ENCODE results near the gene ZNF543. TPM values are rescaled to one million over a fixed set of nuclear protein-coding genes. Genes with fewer than 3 reads are reported as not detected.

The ZNF543 gene
- total and polyA plus RNA-seq, 9 of the 15 experiments (the other 6 are each of a cell fraction or from before 2014, with no cell fraction given), result 0.14 to 5.5 (median 2.4) TPM

DNA sequence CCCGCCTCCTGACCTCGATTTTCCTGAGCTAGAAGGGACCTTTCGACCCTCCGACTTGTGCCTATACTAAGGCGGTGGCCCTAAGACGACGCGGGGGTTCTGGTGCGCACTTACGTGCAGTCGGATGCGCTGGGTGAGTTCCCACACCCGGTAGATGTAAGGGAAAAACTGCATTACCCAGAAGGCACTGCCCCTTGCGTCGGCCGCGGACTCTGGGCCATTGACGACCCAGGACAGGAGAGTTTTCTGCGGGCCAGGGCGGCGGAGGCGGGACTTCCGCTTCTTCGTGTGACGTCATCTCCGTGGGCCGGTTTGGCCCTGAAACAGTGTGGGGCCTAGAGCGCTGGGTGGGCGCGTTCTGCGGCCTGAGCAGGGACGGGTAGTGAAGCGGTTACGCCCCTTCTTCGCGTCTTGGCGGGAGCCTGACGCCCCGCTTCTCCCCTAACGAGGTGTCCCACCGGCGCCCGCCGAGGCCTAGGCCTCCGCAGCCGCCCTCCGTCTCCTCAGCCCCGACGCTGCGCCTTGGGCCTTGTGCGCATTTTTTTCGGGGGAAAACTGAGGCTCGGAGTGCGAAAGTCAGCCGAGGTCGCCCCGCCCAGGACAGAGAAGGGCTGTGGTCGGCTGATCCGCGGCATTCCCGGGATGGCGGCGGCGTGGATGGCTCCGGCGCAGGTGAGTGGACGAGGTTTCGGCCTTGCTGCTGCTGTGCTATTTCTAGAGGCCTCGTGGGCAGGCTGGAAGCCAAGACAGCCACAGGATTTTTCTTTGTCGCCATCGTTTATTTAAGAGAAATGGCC lies 39.9 kb upstream of the ZNF543 start, which contains the start of gene ZNF460 (continued):
- no peak for TF ChIP-seq ZEB2 (IDR thresholded peaks at IDR 0.05)
- TF ChIP-seq FOXJ3 (CRISPR knock-in tag; IDR thresholded peaks at IDR 0.05), result no peak
- TF ChIP-seq, protein P1, sequence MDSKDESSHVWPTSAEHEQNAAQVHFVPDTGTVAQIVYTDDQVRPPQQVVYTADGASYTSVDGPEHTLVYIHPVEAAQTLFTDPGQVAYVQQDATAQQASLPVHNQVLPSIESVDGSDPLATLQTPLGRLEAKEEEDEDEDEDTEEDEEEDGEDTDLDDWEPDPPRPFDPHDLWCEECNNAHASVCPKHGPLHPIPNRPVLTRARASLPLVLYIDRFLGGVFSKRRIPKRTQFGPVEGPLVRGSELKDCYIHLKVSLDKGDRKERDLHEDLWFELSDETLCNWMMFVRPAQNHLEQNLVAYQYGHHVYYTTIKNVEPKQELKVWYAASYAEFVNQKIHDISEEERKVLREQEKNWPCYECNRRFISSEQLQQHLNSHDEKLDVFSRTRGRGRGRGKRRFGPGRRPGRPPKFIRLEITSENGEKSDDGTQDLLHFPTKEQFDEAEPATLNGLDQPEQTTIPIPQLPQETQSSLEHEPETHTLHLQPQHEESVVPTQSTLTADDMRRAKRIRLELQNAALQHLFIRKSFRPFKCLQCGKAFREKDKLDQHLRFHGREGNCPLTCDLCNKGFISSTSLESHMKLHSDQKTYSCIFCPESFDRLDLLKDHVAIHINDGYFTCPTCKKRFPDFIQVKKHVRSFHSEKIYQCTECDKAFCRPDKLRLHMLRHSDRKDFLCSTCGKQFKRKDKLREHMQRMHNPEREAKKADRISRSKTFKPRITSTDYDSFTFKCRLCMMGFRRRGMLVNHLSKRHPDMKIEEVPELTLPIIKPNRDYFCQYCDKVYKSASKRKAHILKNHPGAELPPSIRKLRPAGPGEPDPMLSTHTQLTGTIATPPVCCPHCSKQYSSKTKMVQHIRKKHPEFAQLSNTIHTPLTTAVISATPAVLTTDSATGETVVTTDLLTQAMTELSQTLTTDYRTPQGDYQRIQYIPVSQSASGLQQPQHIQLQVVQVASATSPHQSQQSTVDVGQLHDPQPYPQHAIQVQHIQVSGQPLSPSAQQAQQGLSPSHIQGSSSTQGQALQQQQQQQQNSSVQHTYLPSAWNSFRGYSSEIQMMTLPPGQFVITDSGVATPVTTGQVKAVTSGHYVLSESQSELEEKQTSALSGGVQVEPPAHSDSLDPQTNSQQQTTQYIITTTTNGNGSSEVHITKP (IDR thresholded peaks at IDR 0.05; ENCODE audit: partially characterized antibody), result no peak
- TF ChIP-seq ZFX (CRISPR knock-in tag; IDR thresholded peaks at IDR 0.05), result peak; percentile 100
- peak; percentile 45 for TF ChIP-seq SUPT5H (IDR thresholded peaks at IDR 0.05)
- TF ChIP-seq TSC22D4 (tag; IDR thresholded peaks at IDR 0.05), result no peak
- TF ChIP-seq TAF7 (tag; IDR thresholded peaks at IDR 0.05), result peak; percentile 83
- no peak for TF ChIP-seq ASH1L (IDR thresholded peaks at IDR 0.05; ENCODE audit: borderline replicate concordance, low read depth, partially characterized antibody)
- no peak for TF ChIP-seq SMAD3 (CRISPR knock-in tag; conservative IDR thresholded peaks at IDR 0.05)
- no peak for TF ChIP-seq ZNF785 (CRISPR knock-in tag; IDR thresholded peaks at IDR 0.05)
- no peak for TF ChIP-seq ZNF764 (CRISPR knock-in tag; IDR thresholded peaks at IDR 0.05; ENCODE audit: low read depth)
- peak; percentile 16; the same call in 1 of the 2 replicates for TF ChIP-seq CHD2 (IDR thresholded peaks at IDR 0.05; ENCODE audit: low read depth, low read length)
- peak; percentile 78 to 94; a peak in 3 of 4 replicates for TF ChIP-seq SIN3A (IDR thresholded peaks at IDR 0.05; ENCODE audit: borderline replicate concordance in 2 of 2, control insufficient read depth in 1 of 2, low read depth in 2 of 2, low read length in 2 of 2)
- no peak for TF ChIP-seq HDAC2 (IDR thresholded peaks at IDR 0.05)
- TF ChIP-seq ZNF12 (CRISPR knock-in tag; IDR thresholded peaks at IDR 0.05), result no peak
- TF ChIP-seq TFAM (CRISPR knock-in tag; conservative IDR thresholded peaks at IDR 0.05), result no peak
- no peak for TF ChIP-seq HNRNPH1 (optimal IDR thresholded peaks at IDR 0.05; ENCODE audit: low read depth, low read length)
- peak; percentile 88 for TF ChIP-seq RBBP5 (IDR thresholded peaks at IDR 0.05; ENCODE audit: borderline replicate concordance, insufficient read depth, low read length, poor library complexity, severe bottlenecking)
